ENCODE measurements around the gene ACIN1. TPM values are rescaled to one million over a fixed set of nuclear protein-coding genes. Genes with fewer than 3 reads are reported as not detected.
A peak's percentile ranks its signal among the peaks of the same experiment; 100 is the strongest.

ACIN1 gene
- total and polyA plus RNA-seq, 2 of the 13 experiments (the other 11 are each of a cell fraction or from before 2014, with no cell fraction given) = 165 to 183 TPM

GRCh38 chr14:23033251-23033727 lies 61.6 kb downstream of the ACIN1 start (continued):
- TF ChIP-seq PRDM4 (CRISPR knock-in tag; IDR thresholded peaks at IDR 0.05; ENCODE audit: borderline replicate concordance) (0 out of 2 replicates have a peak, but pooled peaks have one; percentile 77), MEIS1 (CRISPR knock-in tag; IDR thresholded peaks at IDR 0.05; ENCODE audit: borderline replicate concordance) (no peak), BORCS8-MEF2B (CRISPR knock-in tag; IDR thresholded peaks at IDR 0.05) (no peak), KLF6 (CRISPR knock-in tag; IDR thresholded peaks at IDR 0.05) (no peak), HNF1B (CRISPR knock-in tag; IDR thresholded peaks at IDR 0.05) (no peak), MTERF4 (CRISPR knock-in tag; IDR thresholded peaks at IDR 0.05) (no peak), ZNF335 (CRISPR knock-in tag; IDR thresholded peaks at IDR 0.05) (no peak), FOXP1 (IDR thresholded peaks at IDR 0.05) (no peak), FOXP1 (CRISPR knock-in tag; IDR thresholded peaks at IDR 0.05) (no peak), ZMAT3 (CRISPR knock-in tag; conservative IDR thresholded peaks at IDR 0.05) (no peak), ATRX (CRISPR knock-in tag; IDR thresholded peaks at IDR 0.05; ENCODE audit: borderline replicate concordance) (no peak), RBFOX2 (IDR thresholded peaks at IDR 0.05; ENCODE audit: low read depth, low read length) (0 out of 2 replicates have a peak, but pooled peaks have one; percentile 6), CAMTA2 (CRISPR knock-in tag; IDR thresholded peaks at IDR 0.05; ENCODE audit: borderline replicate concordance) (no peak), RNF2 (conservative IDR thresholded peaks at IDR 0.05; ENCODE audit: low read depth) (no peak), MIER2 (CRISPR knock-in tag; IDR thresholded peaks at IDR 0.05) (peak; percentile 41; the same call in 1 of the 2 replicates), ERF (CRISPR knock-in tag; IDR thresholded peaks at IDR 0.05) (0 out of 2 replicates have a peak, but pooled peaks have one; percentile 14), ZNF326 (CRISPR knock-in tag; IDR thresholded peaks at IDR 0.05; ENCODE audit: borderline replicate concordance) (no peak), ZNF879 (CRISPR knock-in tag; IDR thresholded peaks at IDR 0.05) (no peak), ARID2 (CRISPR knock-in tag; IDR thresholded peaks at IDR 0.05; ENCODE audit: borderline replicate concordance) (no peak), MXD1 (CRISPR knock-in tag; IDR thresholded peaks at IDR 0.05) (0 out of 2 replicates have a peak, but pooled peaks have one; percentile 4), CHCHD3 (CRISPR knock-in tag; IDR thresholded peaks at IDR 0.05) (no peak), TEAD2 (CRISPR knock-in tag; IDR thresholded peaks at IDR 0.05) (no peak)

Measured in HepG2 (cell line).